Lung microvascular endothelial cell (primary cell): ENCODE results near the gene FBN1. TPM values are rescaled to one million over a fixed set of nuclear protein-coding genes. Genes with fewer than 3 reads are reported as not detected.
A peak's percentile ranks its signal among the peaks of the same experiment; 100 is the strongest.

Source experiments
- DNase-seq, 2 donors: peaks; one replicate each; pipeline versions ENCODE4 v3.0.0 to v3.0.0-alpha.2; 2010; ENCODE audit warnings: low read depth in 2 of 2
- total RNA-seq: library from RNA; depleted of rRNA; stranded (reverse); fragments of >200 nt; gene quantifications from 2 replicates; pipeline ENCODE4 v1.2.1, GENCODE V29; 2014

The FBN1 gene
- total RNA-seq, 1 donor from 2014 or later, result 69.0 TPM

DNA sequence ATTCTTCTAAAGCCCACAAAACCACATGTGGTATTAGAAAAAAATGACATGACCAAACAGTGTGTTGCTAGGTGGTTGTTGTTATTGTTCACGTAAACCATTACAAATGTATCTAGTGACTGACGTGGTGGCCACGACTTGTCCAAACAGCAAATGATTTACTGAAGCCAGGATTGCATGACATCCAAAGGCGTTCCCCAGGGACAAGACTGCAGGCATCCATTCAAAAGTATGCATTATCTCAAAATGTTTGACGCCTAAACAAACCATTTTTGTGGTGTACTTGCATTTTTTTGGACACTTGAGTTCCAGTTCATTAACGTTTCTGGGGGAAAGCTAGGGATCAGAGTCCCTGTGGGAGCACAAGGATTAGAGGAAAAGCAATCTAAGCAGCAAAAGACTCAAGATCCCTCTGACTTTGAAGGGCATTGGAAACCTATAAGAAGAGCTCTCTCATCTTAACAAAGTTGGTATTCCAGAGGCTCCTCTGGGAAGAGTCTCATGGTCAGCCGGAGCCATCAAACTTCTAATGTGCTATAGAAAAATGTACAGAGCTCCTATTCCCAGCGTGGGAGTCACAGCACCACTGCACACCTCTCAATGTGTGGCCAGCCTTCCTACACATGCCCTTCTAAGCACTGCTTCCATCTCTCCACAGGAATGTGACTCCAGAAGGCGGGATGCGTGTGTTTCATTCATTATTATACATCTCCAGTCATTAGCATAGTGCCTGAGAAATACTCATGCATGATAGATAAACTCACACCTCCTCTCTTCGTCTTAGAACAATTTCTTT, 62.9 kb downstream of the FBN1 start:
- peak in 1 of 2 donors; percentile 38 for DNase-seq

DNA sequence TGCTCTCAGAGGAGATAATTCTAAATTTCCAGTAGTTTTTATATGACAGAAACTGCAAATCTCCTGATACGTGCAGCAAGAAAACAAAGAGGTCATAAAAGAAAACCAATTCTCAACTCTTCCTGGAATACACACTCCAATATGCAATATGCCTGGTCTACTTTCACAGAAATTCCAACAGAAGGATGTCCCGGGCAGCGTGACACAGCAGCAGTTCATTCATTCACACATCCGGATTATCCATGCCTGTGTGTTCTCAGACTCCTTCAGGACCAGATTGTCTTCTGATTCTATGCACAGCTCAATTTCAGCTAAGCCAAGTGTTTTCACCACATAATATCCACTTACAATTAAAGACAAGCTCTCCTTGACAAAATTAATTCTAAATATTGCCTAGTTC, 64.3 kb downstream of the FBN1 start:
- DNase-seq, result peak in 1 of 2 donors; percentile 59

DNA sequence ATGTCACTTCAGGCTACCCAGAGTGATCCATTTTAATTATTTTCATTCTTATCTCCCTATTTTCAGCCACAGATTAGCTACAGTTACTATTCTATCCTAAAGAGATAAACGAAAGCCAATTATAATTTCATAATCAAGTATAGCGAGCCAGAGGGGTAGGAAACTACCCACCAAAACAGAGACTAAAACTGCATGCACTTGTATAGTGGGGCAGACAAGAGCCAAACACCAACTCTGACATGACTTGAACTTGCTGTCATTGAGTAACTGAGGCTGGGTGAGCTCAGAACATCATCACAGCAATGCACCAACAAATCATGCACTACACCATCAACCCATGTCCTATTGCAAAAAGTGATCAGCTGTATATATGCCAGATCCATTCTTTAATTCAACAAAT, 64.8 kb downstream of the FBN1 start:
- DNase-seq, result no peak

DNA sequence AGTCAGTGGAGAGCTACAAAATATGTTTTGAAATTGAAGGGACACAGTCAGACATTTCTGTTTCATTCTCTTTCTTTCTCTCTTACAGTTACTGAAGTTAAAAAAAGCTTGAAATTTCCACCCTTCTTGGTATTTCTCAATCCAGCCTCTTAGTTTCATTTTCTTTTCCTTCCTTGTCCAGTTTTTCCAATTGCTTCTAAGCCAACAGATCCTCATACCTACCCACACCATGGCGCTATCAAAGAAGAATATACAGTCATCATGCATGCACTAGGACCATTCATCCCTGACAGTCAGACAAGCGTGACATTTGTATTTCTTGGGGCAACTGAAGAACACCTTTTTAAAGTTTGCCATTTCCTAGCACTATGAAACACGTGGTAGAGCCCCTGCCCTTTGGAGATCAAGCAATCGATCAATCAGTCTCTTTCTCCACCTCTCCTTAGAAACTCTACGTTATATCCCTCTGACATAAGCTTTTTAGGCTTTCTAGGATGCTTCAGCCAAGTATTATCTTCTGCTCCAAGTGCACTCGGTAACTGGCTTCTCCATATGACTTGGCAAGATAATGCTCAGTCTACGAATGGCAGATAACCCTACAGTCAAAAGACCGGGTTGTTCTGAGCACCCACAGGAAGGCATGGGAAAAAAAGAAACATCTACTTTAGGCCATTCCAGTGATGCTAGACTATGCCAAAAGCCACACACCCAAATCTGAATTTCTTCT, 65.4 kb downstream of the FBN1 start:
- DNase-seq, result no peak

DNA sequence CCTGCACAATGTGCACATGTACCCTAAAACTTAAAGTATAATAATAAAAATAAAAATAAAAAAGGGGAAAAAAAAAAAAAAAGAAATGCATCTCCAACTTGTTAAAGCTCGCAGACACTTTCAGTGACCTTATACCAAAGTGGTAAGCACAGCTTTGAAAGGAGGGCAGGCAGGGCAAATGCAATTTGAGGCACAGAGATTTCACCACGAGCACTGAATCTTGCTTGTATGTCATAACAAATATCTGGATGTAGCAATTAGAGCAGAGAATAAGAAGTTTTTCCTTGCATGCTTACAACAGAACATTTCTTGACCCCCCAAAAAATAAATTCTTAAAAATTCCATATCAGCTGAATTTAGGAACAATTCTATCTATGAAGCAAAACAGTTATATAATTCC, 66.5 kb downstream of the FBN1 start:
- DNase-seq, result no peak

DNA sequence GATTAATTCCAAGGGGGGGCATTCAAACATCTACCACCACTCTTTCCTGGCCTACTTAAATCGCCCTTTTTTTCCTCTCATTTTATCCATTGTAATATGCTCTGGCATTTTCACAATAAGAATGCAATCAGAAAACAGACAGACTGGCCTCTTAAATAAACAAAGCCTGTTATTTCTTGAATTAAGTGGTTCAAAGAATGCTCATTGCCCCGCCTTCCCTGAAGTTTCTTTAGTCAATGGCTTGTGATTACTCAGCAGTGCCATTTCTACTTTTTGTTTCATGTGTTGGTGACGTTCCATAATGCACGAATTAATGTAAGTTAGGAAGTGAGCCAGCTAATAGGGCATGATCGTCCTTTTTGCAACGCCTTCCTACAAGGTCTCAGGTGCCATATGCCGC, 68.0 kb downstream of the FBN1 start:
- peak in 1 of 2 donors; percentile 51 for DNase-seq

DNA sequence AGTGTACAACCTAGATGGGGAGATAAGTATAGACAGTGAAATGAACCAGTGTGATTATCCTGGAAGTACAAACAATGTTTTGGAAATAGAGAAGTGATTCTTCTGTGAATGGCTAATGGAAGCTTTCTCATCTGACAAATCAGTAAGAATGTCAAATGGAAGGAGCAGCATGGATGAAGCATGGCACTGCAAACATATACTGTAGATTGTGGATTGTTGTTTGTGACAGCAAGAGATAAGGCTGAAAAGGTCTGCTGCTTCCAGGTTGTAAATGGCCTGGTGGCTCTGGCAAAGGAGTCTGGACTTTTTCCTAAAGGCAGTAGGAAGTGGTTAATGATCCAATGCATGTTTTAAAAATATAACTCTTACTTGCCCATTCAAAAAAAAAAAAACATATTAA, 71.3 kb downstream of the FBN1 start:
- DNase-seq, result no peak

DNA sequence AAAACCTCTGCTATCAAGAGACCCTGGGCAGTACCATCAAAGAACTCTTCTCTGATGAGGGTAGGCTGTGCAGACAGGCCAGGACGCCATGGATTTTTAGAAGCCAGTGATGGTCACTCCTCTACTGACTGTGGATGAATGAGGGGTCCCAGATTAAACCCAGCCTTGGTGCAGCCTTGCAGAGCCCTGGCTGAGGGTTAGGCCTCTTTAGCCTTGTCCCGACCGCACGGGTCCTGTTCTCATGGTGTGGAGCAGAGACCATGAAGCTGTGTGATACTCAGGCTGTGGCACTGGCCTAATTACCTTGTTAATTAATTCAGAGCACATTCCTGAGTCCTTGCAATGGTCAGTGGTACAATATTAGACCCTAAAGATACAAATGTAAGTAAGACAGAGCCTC, 71.7 kb downstream of the FBN1 start:
- DNase-seq, result no peak

DNA sequence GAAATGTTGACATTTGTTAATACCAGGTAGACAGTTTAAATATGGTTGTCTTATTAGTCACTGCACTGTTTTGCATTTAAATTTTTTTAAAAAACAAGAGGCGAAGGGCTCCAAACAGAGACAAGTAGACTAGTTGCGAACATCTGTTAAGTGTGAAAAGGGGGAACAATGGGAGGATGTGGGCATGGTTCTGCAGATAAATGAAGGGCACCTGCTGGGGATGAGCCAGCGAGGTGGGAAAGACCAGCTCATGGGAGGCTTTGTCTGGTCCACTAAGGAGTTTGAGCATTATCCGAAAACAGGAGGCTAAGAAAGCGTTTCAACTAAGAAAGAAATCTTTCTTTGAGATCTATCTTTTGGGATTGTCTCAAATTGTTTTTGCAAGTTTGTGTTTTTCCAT, 72.7 kb downstream of the FBN1 start:
- DNase-seq, result no peak

DNA sequence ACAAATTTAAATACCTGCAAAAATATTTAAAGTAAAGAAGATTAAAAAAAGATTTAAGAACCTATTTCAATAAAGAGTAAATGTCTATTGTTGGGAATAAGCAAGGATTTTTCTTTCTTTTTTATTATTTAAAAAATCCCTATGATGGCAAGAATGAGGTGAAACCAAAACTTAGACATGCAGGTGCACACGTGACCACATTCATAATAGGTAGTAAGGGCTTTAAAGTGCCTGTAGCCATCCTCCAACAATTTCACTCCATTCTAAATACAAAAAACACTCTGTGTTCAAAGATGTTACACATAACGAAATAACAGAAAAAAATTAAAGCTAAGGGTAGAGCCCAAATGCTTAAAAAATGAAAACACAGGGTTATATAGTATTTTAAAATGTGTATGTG, 74.0 kb downstream of the FBN1 start:
- no peak for DNase-seq

DNA sequence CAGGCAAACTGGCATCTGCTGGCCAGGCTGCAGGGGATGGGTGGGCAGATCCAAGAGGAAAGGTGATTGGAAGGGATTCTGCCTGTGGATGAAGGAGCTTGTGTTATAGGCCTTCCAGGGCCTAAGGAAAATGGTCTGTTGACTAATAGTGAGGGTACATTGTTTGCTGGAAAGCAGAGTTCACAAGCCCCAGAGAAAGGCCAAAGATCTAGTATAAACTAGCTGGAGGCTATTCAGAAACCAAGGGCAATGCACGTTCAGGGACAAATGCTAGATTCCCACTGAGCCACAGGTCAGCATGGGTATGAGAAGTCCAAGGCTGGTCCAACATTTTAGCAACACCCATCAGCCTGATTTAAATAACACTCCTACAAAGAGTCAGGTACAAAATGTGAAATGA, 74.7 kb downstream of the FBN1 start:
- DNase-seq, result no peak

DNA sequence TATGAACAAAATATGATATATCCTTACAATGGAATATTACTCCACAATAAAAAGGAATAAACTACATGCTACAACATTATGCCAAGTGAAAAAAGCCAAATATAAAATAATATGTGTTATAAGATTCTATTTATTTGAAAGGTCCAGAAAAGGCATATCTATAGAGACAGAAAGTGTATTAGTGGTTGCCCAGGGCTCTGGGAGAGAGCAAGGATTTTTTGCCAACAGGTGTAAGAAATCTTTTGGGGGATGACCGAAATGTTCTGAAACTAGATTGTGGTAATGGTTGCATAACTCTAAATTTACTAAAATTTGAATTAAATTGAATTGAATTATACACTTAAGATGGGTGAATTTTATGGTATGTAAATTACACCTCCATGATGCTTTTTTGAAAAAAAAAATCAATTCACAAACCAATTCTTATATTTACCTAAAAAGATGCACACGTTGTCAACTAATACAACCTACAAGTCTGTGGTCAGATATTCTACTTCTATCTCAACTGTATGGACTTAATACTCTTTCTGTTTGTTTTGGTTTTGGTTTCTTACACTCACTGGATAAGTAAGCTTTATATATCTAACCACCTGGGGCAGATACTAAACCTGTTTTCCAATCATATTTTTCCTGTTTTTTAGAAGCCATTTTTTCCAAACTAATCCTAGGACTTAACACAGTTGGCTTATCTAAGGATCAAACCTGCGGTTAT, 75.8 kb downstream of the FBN1 start:
- DNase-seq, result no peak

DNA sequence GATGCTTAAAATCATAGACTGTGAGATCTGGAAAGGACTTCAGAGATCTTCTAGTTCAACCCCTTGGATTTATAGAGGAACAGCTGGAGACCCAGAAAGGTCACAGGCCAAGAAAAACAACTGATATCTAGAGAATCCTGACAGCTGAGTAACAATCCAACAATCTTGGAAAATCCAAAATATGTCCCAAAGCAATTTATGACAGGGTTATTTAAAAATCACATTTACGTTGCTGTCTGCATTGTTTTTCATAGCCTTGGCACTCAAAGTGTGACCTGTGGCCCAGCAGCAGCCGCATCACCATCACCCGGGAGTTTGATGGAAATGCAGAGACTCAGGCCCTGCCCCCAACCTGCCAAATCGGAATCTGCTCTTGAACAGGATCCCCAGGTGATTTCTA, 78.8 kb downstream of the FBN1 start:
- DNase-seq, result peak; percentile 12 to 69

DNA sequence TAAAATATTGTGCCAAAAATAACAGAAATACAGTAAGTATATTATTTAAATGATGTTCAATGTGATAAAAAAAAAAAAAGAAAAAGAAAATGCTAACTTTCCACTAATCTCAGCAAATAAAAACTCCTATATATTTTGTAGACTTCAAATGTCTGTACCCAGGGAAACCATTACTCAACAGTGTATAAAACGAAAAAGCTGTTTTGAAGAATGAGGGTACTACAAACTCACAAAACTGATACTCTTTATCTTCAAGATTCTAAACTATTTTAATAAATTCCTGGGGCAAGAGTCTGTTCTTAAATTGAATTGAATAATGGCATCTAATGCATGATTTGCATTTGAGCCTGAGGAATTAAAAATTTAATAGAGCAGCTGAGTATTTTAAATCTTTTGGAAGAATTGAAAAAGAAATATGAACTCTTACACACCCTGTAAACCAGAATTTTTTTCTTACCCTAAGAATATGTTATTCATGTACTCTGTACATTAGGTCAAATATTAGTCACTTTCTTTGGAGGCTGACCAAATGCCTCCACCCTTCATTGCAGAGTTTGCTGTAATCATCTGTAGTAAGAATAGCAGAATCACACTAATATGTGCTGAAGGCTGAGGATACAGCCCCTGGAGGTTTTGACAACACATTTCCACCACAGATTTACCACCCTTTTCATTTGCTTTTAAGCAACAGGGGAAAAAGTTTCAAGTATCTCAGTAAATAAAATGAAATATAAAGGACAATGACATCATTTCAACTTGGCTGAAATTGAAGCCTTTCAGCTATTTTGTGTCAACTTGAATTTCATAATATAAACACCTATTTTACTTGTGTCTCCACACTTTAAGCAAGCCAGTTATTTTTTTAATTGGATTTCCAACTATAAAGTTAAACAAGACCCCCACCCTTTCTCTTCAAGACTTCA, 79.7 kb downstream of the FBN1 start:
- DNase-seq, result peak; percentile 44 to 89

DNA sequence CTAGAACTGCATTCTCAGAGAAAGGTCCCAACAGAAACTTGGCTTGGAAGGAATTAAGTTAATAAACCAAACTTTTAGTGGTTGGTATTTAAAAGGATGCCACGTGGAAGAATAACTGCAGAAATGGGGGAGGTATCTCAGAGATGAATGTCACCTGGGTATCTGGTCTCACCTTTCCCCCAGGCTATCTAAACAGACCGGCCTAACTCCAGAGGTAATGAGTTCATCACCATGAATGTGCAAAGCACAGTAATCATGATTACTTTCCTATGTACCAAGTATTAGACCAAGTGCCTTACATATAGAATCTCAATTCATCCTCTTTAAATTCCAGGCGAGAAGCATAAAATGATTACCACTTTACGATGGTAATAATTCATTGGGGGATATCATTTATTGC, 80.8 kb downstream of the FBN1 start:
- DNase-seq, result no peak

DNA sequence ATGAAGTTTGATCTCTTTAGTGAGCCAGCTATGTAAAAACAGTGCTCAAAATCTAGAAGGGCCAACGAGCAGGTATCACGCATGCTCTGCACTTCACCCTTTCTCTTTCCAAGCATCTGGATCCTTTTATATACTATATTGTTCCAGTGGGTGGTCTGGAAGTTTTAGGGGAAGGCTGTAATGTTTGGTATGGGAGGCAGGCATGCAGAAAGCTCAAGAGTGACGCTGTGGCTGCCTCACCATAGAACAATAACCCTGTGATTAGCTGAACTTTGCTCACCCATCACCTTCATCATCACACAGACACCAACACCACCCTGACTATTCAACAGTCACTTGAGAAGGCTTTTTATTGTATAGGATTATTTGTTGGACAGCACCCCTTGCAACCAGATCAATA, 81.6 kb downstream of the FBN1 start:
- DNase-seq, result no peak

DNA sequence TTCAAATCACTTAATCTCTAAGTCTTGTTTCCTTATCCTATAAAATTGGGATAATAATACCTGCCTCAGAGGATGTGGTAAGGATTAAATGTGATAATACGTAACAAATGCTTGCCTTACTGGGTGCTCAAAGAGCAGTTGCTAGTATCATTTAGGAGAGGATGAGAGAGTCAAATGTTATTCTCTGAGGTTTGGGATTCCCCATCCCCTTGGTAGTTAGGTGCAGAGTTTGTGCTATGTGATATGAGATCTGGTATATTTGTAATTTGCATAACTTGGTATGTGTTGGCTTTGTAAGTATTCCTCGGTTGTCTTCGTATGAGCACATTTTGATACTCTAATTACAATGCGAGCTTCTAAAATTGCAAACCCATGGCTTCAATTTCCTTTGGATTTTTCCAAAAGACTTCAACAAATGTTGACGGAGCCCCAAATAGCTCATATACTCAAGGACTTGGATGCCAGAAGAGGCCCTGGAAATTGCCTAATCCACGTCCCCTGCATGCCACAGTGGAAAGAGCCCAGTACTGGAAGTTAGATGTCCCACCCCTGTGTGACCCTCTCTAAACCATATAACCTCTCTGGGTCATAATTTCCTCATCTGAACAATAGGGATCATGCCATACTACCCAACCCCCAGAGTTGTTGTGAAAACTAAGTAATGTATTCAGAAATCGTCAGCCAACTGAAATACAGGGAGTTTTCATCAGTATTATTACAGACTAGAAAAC, 85.0 kb downstream of the FBN1 start:
- peak; percentile 71 to 90 for DNase-seq

DNA sequence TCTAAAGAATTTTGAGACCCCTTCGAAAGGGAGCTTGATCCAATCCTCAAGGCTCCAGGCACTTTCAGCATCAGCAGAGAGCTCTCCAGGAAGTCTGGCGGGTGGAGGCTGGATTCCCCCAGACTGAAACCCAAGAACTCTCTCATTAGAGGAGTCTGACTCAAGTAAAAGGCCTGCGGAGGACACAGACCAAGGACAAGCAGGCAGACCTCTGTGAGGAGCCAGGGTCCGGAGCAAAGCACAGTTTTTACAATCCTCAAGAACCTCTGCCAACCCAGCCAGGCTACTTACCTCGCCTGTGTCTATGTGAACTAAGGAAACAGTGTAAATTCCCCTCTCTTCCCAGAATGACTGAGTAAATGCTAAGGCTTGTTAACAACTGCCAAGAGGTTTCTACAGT, 86.2 kb downstream of the FBN1 start:
- DNase-seq, result peak in 1 of 2 donors; percentile 81

DNA sequence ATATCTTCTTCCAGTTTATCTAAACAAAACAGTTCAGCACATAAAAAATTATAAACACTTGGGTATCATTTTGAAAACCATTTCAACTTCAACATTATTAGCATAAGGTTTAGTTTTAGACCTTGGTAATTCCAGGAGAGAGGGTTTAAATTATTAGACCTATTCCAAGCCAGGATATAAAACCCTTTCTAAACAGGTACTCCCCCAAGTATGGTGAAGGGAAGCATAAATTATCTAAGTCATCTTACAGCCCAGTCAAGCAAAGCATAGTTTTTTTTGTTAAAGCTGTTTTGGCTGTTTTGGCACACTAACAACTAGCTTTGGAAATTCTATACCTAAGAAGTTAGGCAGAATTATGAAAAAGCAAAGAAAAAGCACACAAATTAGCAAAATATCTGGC, 87.3 kb downstream of the FBN1 start:
- DNase-seq, result no peak

DNA sequence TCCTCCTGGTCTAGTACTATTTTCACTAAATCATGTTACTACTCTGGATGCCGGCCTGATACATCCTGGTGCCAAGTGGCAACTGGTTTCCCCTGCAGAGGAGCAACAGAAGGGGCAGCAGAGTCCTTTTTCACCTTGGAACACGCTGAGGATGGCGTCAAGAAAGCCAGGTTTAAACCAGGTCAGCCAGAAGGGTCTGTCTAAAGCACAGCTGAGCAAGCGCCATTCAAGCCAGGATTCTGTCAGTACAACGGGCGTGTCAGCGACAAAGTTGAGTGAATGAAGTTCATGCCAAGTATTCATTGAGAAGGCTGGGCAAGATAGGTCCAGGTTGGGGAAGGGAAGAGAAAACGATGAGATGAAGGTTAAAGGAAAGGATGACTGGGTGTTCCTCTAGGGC, 88.2 kb downstream of the FBN1 start:
- no peak for DNase-seq
